GM12878 (cell line): ENCODE results near the gene PLA2G2E.

Source experiments
- BRCA1 ChIP-seq: IDR thresholded peaks from 2 replicates; pipeline ENCODE4 v1.6.1; 2011; ENCODE audit warnings: low read depth, low read length, improper control_type of control experiment
- FOXM1 ChIP-seq: IDR thresholded peaks from 2 replicates; pipeline ENCODE4 v1.6.1; 2012; ENCODE audit warnings: low read depth, mild to moderate bottlenecking, inconsistent platforms, low read length, moderate library complexity
- POLR2AphosphoS5 ChIP-seq: IDR thresholded peaks from 2 replicates; pipeline ENCODE4 v1.6.1; 2011; ENCODE audit warnings: mild to moderate bottlenecking, low read length, inconsistent platforms
- RAD21 ChIP-seq: IDR thresholded peaks from 2 replicates; pipeline ENCODE4 v1.6.1; 2011; ENCODE audit warnings: mild to moderate bottlenecking, low read depth, low read length, moderate library complexity; ENCODE audit not compliant: insufficient read depth
- TF ChIP-seq, protein P1 (sequence below), 3 experiments: IDR thresholded peaks in 2 of 3; conservative IDR thresholded peaks in 1 of 3; 2 replicates each; pipeline ENCODE4 v1.5.1; 2011; ENCODE audit warnings: low read depth in 3 of 3, low read length in 3 of 3, mild to moderate bottlenecking in 3 of 3, control low read depth in 2 of 3, moderate library complexity in 2 of 3, inconsistent platforms in 1 of 3, mixed read lengths in 1 of 3; ENCODE audit not compliant: control insufficient read depth in 2 of 3, insufficient read depth in 1 of 3; ENCODE audit errors: extremely low read depth in 1 of 3

DNA sequence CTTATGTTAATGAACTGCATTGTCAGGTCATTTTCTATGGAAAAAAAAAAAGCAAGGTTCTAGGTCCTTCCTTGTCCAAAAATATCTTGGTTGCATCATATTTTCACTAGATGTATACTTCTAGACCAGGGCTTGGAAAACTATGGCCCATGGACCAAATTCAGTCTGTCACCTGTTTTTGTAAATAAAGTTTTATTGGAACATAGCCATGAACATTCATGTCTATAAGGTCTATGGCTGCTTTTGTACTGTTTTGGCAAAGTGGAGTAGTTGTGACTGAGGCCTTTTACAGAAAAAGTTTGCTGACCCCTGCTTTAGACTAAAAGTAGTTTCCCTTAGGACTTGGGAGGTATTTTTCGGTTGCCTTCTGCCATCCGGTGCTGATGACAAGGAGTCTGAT lies 19.2 kb upstream of the PLA2G2E start:
- TF ChIP-seq POLR2AphosphoS5 (no peak), RAD21 (no peak), FOXM1 (no peak), BRCA1 (no peak)
- TF ChIP-seq, protein P1, sequence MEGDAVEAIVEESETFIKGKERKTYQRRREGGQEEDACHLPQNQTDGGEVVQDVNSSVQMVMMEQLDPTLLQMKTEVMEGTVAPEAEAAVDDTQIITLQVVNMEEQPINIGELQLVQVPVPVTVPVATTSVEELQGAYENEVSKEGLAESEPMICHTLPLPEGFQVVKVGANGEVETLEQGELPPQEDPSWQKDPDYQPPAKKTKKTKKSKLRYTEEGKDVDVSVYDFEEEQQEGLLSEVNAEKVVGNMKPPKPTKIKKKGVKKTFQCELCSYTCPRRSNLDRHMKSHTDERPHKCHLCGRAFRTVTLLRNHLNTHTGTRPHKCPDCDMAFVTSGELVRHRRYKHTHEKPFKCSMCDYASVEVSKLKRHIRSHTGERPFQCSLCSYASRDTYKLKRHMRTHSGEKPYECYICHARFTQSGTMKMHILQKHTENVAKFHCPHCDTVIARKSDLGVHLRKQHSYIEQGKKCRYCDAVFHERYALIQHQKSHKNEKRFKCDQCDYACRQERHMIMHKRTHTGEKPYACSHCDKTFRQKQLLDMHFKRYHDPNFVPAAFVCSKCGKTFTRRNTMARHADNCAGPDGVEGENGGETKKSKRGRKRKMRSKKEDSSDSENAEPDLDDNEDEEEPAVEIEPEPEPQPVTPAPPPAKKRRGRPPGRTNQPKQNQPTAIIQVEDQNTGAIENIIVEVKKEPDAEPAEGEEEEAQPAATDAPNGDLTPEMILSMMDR (IDR thresholded peaks at IDR 0.05 in 2 of 3, conservative IDR thresholded peaks at IDR 0.05 in 1 of 3; ENCODE audit: control insufficient read depth in 2 of 3, extremely low read depth in 1 of 3, insufficient read depth in 1 of 3, low read depth in 3 of 3, low read length in 3 of 3), result no peak
